HCT116 (cell line): ENCODE data around the gene TBX22. TPM values are rescaled to one million over a fixed set of nuclear protein-coding genes. Genes with fewer than 3 reads are reported as not detected.

ENCODE experiments used
- ATAC-seq: fragments of 200-7000 bp; cut with Tn5 transposase; 2 replicates; pipeline ENCODE4 v1.9.1; 2020; ENCODE audit warnings: mild to moderate bottlenecking, moderate library complexity
- BruUV-seq: library from RNA; stranded (reverse); fragments of 400-500 nt; replicated peaks from 2 replicates; lab custom pipeline; 2021; lab: Mats Ljungman, UMichigan
- CTCF ChIA-PET: fragments of 300-600 bp; sonication (Branson Sonifier 250); formaldehyde crosslinking; loops from one replicate; lab custom pipeline; 2021; ENCODE audit warnings: antibody characterized with exemption; lab: Charles Lee
- POLR2A ChIA-PET: fragments of 300-600, 350-600 bp; sonication (Branson Sonifier 250); formaldehyde crosslinking; loops from one replicate; lab custom pipeline; 2021; ENCODE audit warnings: antibody characterized with exemption; lab: Charles Lee
- RAD21 ChIA-PET, 2 experiments: fragments of 300-600 bp; sonication (Branson Sonifier 250); formaldehyde crosslinking; loops; one replicate each; lab custom pipeline; 2023; ENCODE audit warnings: low total read pairs in 2 of 2; ENCODE audit not compliant: uncharacterized antibody in 2 of 2, unreplicated experiment in 2 of 2, low non-redundant PET in 1 of 2; lab: Charles Lee
- DNase-seq: peaks from one replicate; pipeline ENCODE4 v3.0.0-alpha.2; 2010; ENCODE audit warnings: low read depth, low spot score
- H2AFZ ChIP-seq: fragments of 200-600 bp; shearing (Covaris generic), sonication (generic); 2 replicates; pipeline ENCODE4 v1.6.1; 2017; ENCODE audit warnings: low read depth, mixed run types, mixed read lengths, antibody characterized with exemption, low read length; ENCODE audit not compliant: poor library complexity, severe bottlenecking
- H3K27ac ChIP-seq: 2 replicates; pipeline ENCODE4 v1.5.1; 2012; ENCODE audit warnings: low read depth, low read length
- H3K27me3 ChIP-seq: fragments of 200-600 bp; sonication (generic); 2 replicates; pipeline ENCODE4 v1.6.1; 2016; ENCODE audit warnings: mixed run types, low read length, mixed read lengths; ENCODE audit not compliant: insufficient read depth
- H3K36me3 ChIP-seq, 2 experiments: fragments of 200-500 bp in 1 of 2; fragments of 200-600 bp in 1 of 2; sonication (Bioruptor generic) in 1 of 2; sonication (generic) in 1 of 2; 2 replicates each; pipeline versions ENCODE4 v1.5.1 to v1.6.1; 2014 to 2016; ENCODE audit warnings: low read length in 2 of 2, inconsistent platforms in 1 of 2, mixed read lengths in 1 of 2, mixed run types in 1 of 2; ENCODE audit not compliant: insufficient read depth in 2 of 2, control insufficient read depth in 1 of 2
- H3K4me1 ChIP-seq, 2 experiments: fragments of 200-600 bp in 1 of 2; sonication (generic) in 1 of 2; 2 replicates each; pipeline versions ENCODE4 v1.5.1 to v1.6.1; 2012 to 2017; ENCODE audit warnings: low read length in 2 of 2, inconsistent platforms in 1 of 2, mild to moderate bottlenecking in 1 of 2, mixed read lengths in 1 of 2, mixed run types in 1 of 2, moderate library complexity in 1 of 2; ENCODE audit not compliant: insufficient read depth in 2 of 2, control insufficient read depth in 1 of 2
- H3K4me2 ChIP-seq: fragments of 200-600 bp; sonication (generic); 2 replicates; pipeline ENCODE4 v1.6.1; 2017; ENCODE audit warnings: mixed run types, low read length, mixed read lengths
- H3K4me3 ChIP-seq, 2 experiments: fragments of 200-600 bp in 1 of 2; sonication (generic) in 1 of 2; replicated peaks in 1 of 2; 2 replicates each; pipeline ENCODE4 v1.5.1; 2011 to 2016; ENCODE audit warnings: low read length in 2 of 2, control low read depth in 1 of 2, low read depth in 1 of 2, mild to moderate bottlenecking in 1 of 2, mixed read lengths in 1 of 2, mixed run types in 1 of 2
- H3K79me2 ChIP-seq: fragments of 200-600 bp; sonication (generic); 2 replicates; pipeline ENCODE4 v1.6.1; 2017; ENCODE audit warnings: mild to moderate bottlenecking, mixed run types, low read length, moderate library complexity, mixed read lengths; ENCODE audit not compliant: insufficient read depth
- H3K9ac ChIP-seq: fragments of 200-600 bp; sonication (generic); 2 replicates; pipeline ENCODE4 v1.6.1; 2016; ENCODE audit warnings: low read length, mixed read lengths
- H3K9me2 ChIP-seq: fragments of 200-600 bp; sonication (generic), shearing (Covaris generic); 2 replicates; pipeline ENCODE4 v1.6.1; 2017; ENCODE audit warnings: mixed run types, mild to moderate bottlenecking, moderate library complexity; ENCODE audit not compliant: insufficient read depth
- H3K9me3 ChIP-seq, 2 experiments: fragments of 200-500 bp in 1 of 2; fragments of 200-600 bp in 1 of 2; sonication (Bioruptor generic) in 1 of 2; sonication (generic) in 1 of 2; 2 replicates each; pipeline ENCODE4 v1.6.1; 2014 to 2017; ENCODE audit warnings: low read length in 2 of 2, mixed read lengths in 2 of 2, inconsistent platforms in 1 of 2, low read depth in 1 of 2, mild to moderate bottlenecking in 1 of 2, mixed run types in 1 of 2, moderate library complexity in 1 of 2; ENCODE audit not compliant: control insufficient read depth in 1 of 2, insufficient read depth in 1 of 2
- H4K20me1 ChIP-seq: fragments of 200-600 bp; sonication (generic), shearing (Covaris generic); 2 replicates; pipeline ENCODE4 v1.6.1; 2017; ENCODE audit warnings: mixed run types, mild to moderate bottlenecking, moderate library complexity; ENCODE audit not compliant: insufficient read depth
- CBX3 ChIP-seq: IDR thresholded peaks from 2 replicates; pipeline ENCODE4 v1.6.1; 2012; ENCODE audit warnings: low read depth
- CEBPB ChIP-seq: IDR thresholded peaks from 2 replicates; pipeline ENCODE4 v1.6.1; 2012; ENCODE audit warnings: low read depth
- EGR1 ChIP-seq: IDR thresholded peaks from 2 replicates; pipeline ENCODE4 v1.6.1; 2012; ENCODE audit warnings: low read depth
- ELF1 ChIP-seq: IDR thresholded peaks from 2 replicates; pipeline ENCODE4 v1.6.1; 2012; ENCODE audit warnings: low read depth, borderline replicate concordance
- EZH2 ChIP-seq: fragments of 200-600 bp; sonication (generic); IDR thresholded peaks from 2 replicates; pipeline ENCODE4 v1.6.1; 2017; ENCODE audit warnings: antibody characterized with exemption, mixed run types
- EZH2phosphoT487 ChIP-seq: fragments of 200-600 bp; IDR thresholded peaks from 2 replicates; pipeline ENCODE4 v1.6.1; 2018; ENCODE audit warnings: antibody characterized with exemption, borderline replicate concordance
- FOSL1 ChIP-seq: IDR thresholded peaks from 2 replicates; pipeline ENCODE4 v1.6.1; 2012; ENCODE audit warnings: low read depth
- JUND ChIP-seq: IDR thresholded peaks from 2 replicates; pipeline ENCODE4 v1.6.1; 2012
- MAX ChIP-seq: IDR thresholded peaks from 2 replicates; pipeline ENCODE4 v1.6.1; 2012
- POLR2A ChIP-seq: IDR thresholded peaks from 2 replicates; pipeline ENCODE4 v1.7.0; 2011; ENCODE audit warnings: borderline replicate concordance; ENCODE audit not compliant: insufficient read depth, insufficient read length; ENCODE audit errors: extremely low read depth
- POLR2AphosphoS5 ChIP-seq: IDR thresholded peaks from 2 replicates; pipeline ENCODE4 v1.6.1; 2011; ENCODE audit warnings: mild to moderate bottlenecking, low read depth, low read length, moderate library complexity
- RAD21 ChIP-seq: IDR thresholded peaks from 2 replicates; pipeline ENCODE4 v1.6.1; 2012; ENCODE audit warnings: low read depth, mild to moderate bottlenecking
- REST ChIP-seq: IDR thresholded peaks from 2 replicates; pipeline ENCODE4 v1.6.1; 2012; ENCODE audit warnings: low read depth
- SIN3A ChIP-seq: IDR thresholded peaks from 2 replicates; pipeline ENCODE4 v1.6.1; 2012; ENCODE audit warnings: low read depth
- SP1 ChIP-seq: IDR thresholded peaks from 2 replicates; pipeline ENCODE4 v1.6.1; 2012; ENCODE audit warnings: low read depth
- SRF ChIP-seq: IDR thresholded peaks from 2 replicates; pipeline ENCODE4 v1.6.1; 2012; ENCODE audit warnings: low read depth
- TCF7L2 ChIP-seq: IDR thresholded peaks from 2 replicates; pipeline ENCODE4 v1.7.0; 2011; ENCODE audit warnings: borderline replicate concordance, inconsistent platforms; ENCODE audit not compliant: insufficient read depth, insufficient read length; ENCODE audit errors: extremely low read depth
- ZNF274 ChIP-seq: fragments of 200-500 bp; sonication (Bioruptor generic); IDR thresholded peaks from 2 replicates; pipeline ENCODE4 v1.6.1; 2014; ENCODE audit warnings: mild to moderate bottlenecking, low read depth, low read length, inconsistent platforms
- intact Hi-C: fragments of 100-400 bp; cut with micrococcal nuclease; formaldehyde crosslinking; loops from 2 replicates; pipeline ENCODE4 v1.10.0; 2022
- total RNA-seq: library from RNA; stranded (reverse); gene quantifications from one replicate; pipeline ENCODE4 v1.2.1, GENCODE V29; 2021; ENCODE audit not compliant: unreplicated experiment
- TF ChIP-seq, protein P1 (sequence below), 3 experiments: fragments of 200-600 bp in 1 of 3; sonication (generic) in 1 of 3; IDR thresholded peaks in 2 of 3; conservative IDR thresholded peaks in 1 of 3; 2 replicates each; pipeline ENCODE4 v1.5.1; 2012 to 2017; ENCODE audit warnings: low read depth in 2 of 3, low read length in 2 of 3, antibody characterized with exemption in 1 of 3, borderline replicate concordance in 1 of 3, control low read depth in 1 of 3, mild to moderate bottlenecking in 1 of 3, mixed read lengths in 1 of 3, mixed run types in 1 of 3, moderate library complexity in 1 of 3; ENCODE audit not compliant: insufficient read depth in 1 of 3
- TF ChIP-seq, protein P2 (sequence below): IDR thresholded peaks from 2 replicates; pipeline ENCODE4 v1.6.1; 2011; ENCODE audit warnings: mild to moderate bottlenecking, low read length, moderate library complexity; ENCODE audit not compliant: insufficient replicate concordance; ENCODE audit errors: extremely low read depth

Gene TBX22
- total RNA-seq, 1 experiment from 2014 or later = not detected

DNA sequence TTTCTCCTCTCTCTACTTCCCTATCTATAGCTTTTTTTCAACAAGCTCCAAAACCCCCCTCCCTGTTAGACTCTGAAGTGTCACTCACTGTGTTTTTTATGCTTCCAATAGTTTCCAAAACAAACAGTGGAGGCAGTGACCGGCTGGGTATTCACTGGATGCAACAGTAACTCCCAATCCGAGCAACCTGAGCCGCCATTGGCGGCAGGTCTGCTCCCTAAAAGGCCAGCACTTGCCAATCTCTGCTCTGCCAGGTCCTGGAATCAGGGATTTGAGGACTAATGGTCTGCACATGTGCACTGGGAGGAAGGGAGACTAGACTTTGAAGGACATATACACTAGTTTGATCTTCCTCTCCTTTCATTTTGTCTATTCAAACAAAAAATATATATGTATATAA, 7.1 kb downstream of the TBX22 start:
- RAD21 ChIA-PET = no interaction called here
- Histone ChIP-seq H3K4me2 (no peak overlapping the region), H3K27ac (no peak overlapping the region), H3K9ac (no peak overlapping the region), H3K4me3 (no peak overlapping the region), H3K36me3 (no peaks in the 10 kb centered on the region), H3K9me2 (no peaks in the 10 kb centered on the region), H3K27me3 (no peaks in the 10 kb centered on the region), H3K9me3 (no peaks in the 10 kb centered on the region), H3K79me2 (no peaks in the 10 kb centered on the region), H2AFZ (no peak overlapping the region), H3K4me1 (no peaks in the 10 kb centered on the region), H4K20me1 (no peaks in the 10 kb centered on the region)
- CTCF ChIA-PET = no interaction called here
- no peak for ATAC-seq
- no peak for TF ChIP-seq CBX3
- no peak for TF ChIP-seq FOSL1
- TF ChIP-seq TCF7L2 = no peak
- TF ChIP-seq REST = no peak
- TF ChIP-seq, protein P1, sequence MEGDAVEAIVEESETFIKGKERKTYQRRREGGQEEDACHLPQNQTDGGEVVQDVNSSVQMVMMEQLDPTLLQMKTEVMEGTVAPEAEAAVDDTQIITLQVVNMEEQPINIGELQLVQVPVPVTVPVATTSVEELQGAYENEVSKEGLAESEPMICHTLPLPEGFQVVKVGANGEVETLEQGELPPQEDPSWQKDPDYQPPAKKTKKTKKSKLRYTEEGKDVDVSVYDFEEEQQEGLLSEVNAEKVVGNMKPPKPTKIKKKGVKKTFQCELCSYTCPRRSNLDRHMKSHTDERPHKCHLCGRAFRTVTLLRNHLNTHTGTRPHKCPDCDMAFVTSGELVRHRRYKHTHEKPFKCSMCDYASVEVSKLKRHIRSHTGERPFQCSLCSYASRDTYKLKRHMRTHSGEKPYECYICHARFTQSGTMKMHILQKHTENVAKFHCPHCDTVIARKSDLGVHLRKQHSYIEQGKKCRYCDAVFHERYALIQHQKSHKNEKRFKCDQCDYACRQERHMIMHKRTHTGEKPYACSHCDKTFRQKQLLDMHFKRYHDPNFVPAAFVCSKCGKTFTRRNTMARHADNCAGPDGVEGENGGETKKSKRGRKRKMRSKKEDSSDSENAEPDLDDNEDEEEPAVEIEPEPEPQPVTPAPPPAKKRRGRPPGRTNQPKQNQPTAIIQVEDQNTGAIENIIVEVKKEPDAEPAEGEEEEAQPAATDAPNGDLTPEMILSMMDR (IDR thresholded peaks at IDR 0.05 in 2 of 3, conservative IDR thresholded peaks at IDR 0.05 in 1 of 3; ENCODE audit: borderline replicate concordance in 1 of 3, insufficient read depth in 1 of 3, low read depth in 2 of 3, low read length in 2 of 3) = no peak
- no peak for TF ChIP-seq MAX
- no peak for TF ChIP-seq POLR2A
- TF ChIP-seq EZH2 = no peak
- no peak for TF ChIP-seq ZNF274
- no peak for TF ChIP-seq SP1
- no peak for TF ChIP-seq JUND
- TF ChIP-seq POLR2AphosphoS5 = no peak
- no peak for TF ChIP-seq EZH2phosphoT487
- no peak for TF ChIP-seq CEBPB
- no peak for TF ChIP-seq RAD21
- TF ChIP-seq SIN3A = no peak
- no peak for TF ChIP-seq EGR1
- no peak for TF ChIP-seq SRF
- TF ChIP-seq, protein P2, sequence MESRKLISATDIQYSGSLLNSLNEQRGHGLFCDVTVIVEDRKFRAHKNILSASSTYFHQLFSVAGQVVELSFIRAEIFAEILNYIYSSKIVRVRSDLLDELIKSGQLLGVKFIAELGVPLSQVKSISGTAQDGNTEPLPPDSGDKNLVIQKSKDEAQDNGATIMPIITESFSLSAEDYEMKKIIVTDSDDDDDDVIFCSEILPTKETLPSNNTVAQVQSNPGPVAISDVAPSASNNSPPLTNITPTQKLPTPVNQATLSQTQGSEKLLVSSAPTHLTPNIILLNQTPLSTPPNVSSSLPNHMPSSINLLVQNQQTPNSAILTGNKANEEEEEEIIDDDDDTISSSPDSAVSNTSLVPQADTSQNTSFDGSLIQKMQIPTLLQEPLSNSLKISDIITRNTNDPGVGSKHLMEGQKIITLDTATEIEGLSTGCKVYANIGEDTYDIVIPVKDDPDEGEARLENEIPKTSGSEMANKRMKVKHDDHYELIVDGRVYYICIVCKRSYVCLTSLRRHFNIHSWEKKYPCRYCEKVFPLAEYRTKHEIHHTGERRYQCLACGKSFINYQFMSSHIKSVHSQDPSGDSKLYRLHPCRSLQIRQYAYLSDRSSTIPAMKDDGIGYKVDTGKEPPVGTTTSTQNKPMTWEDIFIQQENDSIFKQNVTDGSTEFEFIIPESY = no peak
- TF ChIP-seq ELF1 = no peak
- POLR2A ChIA-PET = no interaction called here
- intact Hi-C loops = no loop called here
- BruUV-seq = no TSS peak
- DNase-seq = no peak
